H1 (cell line): ENCODE results near the gene BRSK2. TPM values are rescaled to one million over a fixed set of nuclear protein-coding genes. Genes with fewer than 3 reads are reported as not detected.

Experiments used
- CTCF ChIA-PET: fragments of 300-600 bp; sonication (Branson Sonifier 250); formaldehyde crosslinking; loops from one replicate; lab custom pipeline; 2021; ENCODE audit not compliant: partially characterized antibody; lab: Charles Lee
- POLR2A ChIA-PET: fragments of 300-600 bp; sonication (Branson Sonifier 250); formaldehyde crosslinking; loops from one replicate; lab custom pipeline; 2021; ENCODE audit warnings: inconsistent platforms; ENCODE audit not compliant: partially characterized antibody; lab: Charles Lee
- DNase-seq, 2 experiments: peaks; one replicate each; pipeline versions ENCODE4 v3.0.0 to v3.0.0-alpha.2; 2010 to 2022; ENCODE audit warnings: low spot score in 2 of 2, low read depth in 1 of 2, mixed read lengths in 1 of 2
- FAIRE-seq: peaks from 2 replicates; lab custom pipeline; 2011; peaks lifted over from hg19 to GRCh38; lab: Jason Lieb, UNC
- H2AFZ ChIP-seq: 2 replicates; pipeline ENCODE4 v1.8.1; 2012; ENCODE audit warnings: low read length, inconsistent platforms
- H2AK5ac ChIP-seq: 2 replicates; pipeline ENCODE4 v1.6.1; 2013; ENCODE audit warnings: low read depth, low read length
- H2BK120ac ChIP-seq: replicated peaks from 2 replicates; pipeline ENCODE3; 2013; ENCODE audit warnings: low read depth, low read length, inconsistent platforms
- H2BK12ac ChIP-seq: 2 replicates; pipeline ENCODE4 v1.6.1; 2013; ENCODE audit warnings: low read depth, low read length
- H2BK15ac ChIP-seq: 2 replicates; pipeline ENCODE4 v1.6.1; 2013; ENCODE audit warnings: low read length
- H2BK20ac ChIP-seq: 2 replicates; pipeline ENCODE4 v1.6.1; 2013; ENCODE audit warnings: low read length
- H2BK5ac ChIP-seq: 2 replicates; pipeline ENCODE4 v1.6.1; 2013; ENCODE audit warnings: low read depth, low read length
- H3K14ac ChIP-seq: 2 replicates; pipeline ENCODE4 v1.6.1; 2013; ENCODE audit warnings: inconsistent platforms; ENCODE audit not compliant: insufficient read length
- H3K18ac ChIP-seq: 2 replicates; pipeline ENCODE4 v1.6.1; 2013; ENCODE audit warnings: low read length; ENCODE audit errors: extremely low read depth
- H3K23ac ChIP-seq: 2 replicates; pipeline ENCODE4 v1.6.1; 2013; ENCODE audit warnings: inconsistent platforms; ENCODE audit not compliant: insufficient read length
- H3K23me2 ChIP-seq: 2 replicates; pipeline ENCODE4 v1.6.1; 2013; ENCODE audit warnings: low read depth, low read length
- H3K27ac ChIP-seq: 2 replicates; pipeline ENCODE4 v1.6.1; 2011; ENCODE audit warnings: low read depth, low read length, inconsistent platforms
- H3K27me3 ChIP-seq, 4 experiments: replicated peaks in 1 of 4; 1 replicate in 1 of 4; 2 replicates in 3 of 4; pipeline versions ENCODE4 v1.6.1 to v1.8.1; 2011 to 2013; ENCODE audit warnings: low read length in 3 of 4, mild to moderate bottlenecking in 3 of 4, inconsistent platforms in 2 of 4, mixed read lengths in 2 of 4, moderate library complexity in 1 of 4; ENCODE audit not compliant: control insufficient read depth in 3 of 4, insufficient read depth in 3 of 4; ENCODE audit errors: extremely low read depth in 1 of 4
- H3K36me3 ChIP-seq, 4 experiments: 2 replicates each; pipeline versions ENCODE4 v1.6.1 to v1.8.1; 2011 to 2013; ENCODE audit warnings: mild to moderate bottlenecking in 4 of 4, low read length in 3 of 4, moderate library complexity in 2 of 4, control low read depth in 1 of 4, inconsistent platforms in 1 of 4; ENCODE audit not compliant: insufficient read depth in 4 of 4, control insufficient read depth in 2 of 4
- H3K4ac ChIP-seq: replicated peaks from 2 replicates; pipeline ENCODE3; 2013; ENCODE audit warnings: low read length, low read depth, mixed read lengths, inconsistent platforms; ENCODE audit not compliant: insufficient read length
- H3K4me1 ChIP-seq, 4 experiments: replicated peaks in 1 of 4; 1 replicate in 1 of 4; 2 replicates in 3 of 4; pipeline versions ENCODE4 v1.6.1 to v1.8.1; 2011 to 2013; ENCODE audit warnings: low read length in 3 of 4, inconsistent platforms in 2 of 4, mixed read lengths in 1 of 4; ENCODE audit not compliant: insufficient read depth in 4 of 4, control insufficient read depth in 3 of 4
- H3K4me2 ChIP-seq, 2 experiments: 2 replicates each; pipeline versions ENCODE4 v1.6.1 to v1.8.1; 2011 to 2013; ENCODE audit warnings: low read depth in 2 of 2, low read length in 2 of 2, control low read depth in 1 of 2, inconsistent platforms in 1 of 2, mild to moderate bottlenecking in 1 of 2; ENCODE audit not compliant: insufficient read depth in 1 of 2
- H3K4me3 ChIP-seq, 4 experiments: fragments of 200-600, 300-600 bp in 1 of 4; sonication (generic), shearing (Covaris generic), sonication (Bioruptor Twin) in 1 of 4; 2 replicates each; pipeline versions ENCODE4 v1.5.1 to v1.8.1; 2011 to 2016; ENCODE audit warnings: low read length in 4 of 4, low read depth in 3 of 4, control low read depth in 2 of 4, inconsistent platforms in 2 of 4, mild to moderate bottlenecking in 2 of 4, mixed read lengths in 1 of 4, moderate library complexity in 1 of 4; ENCODE audit not compliant: insufficient read depth in 2 of 4; ENCODE audit errors: extremely low read depth in 1 of 4
- H3K56ac ChIP-seq: replicated peaks from 2 replicates; pipeline ENCODE3; 2013; ENCODE audit warnings: low read depth, mild to moderate bottlenecking, mixed read lengths, low read length, inconsistent platforms; ENCODE audit not compliant: insufficient read length
- H3K79me1 ChIP-seq: 2 replicates; pipeline ENCODE4 v1.6.1; 2013; ENCODE audit warnings: low read depth, low read length, control low read depth
- H3K79me2 ChIP-seq, 2 experiments: 2 replicates each; pipeline versions ENCODE4 v1.6.1 to v1.8.1; 2012 to 2013; ENCODE audit warnings: low read length in 2 of 2, mild to moderate bottlenecking in 2 of 2, inconsistent platforms in 1 of 2; ENCODE audit not compliant: insufficient read depth in 2 of 2, control insufficient read depth in 1 of 2
- H3K9ac ChIP-seq, 4 experiments: replicated peaks in 1 of 4; 1 replicate in 1 of 4; 2 replicates in 3 of 4; pipeline versions ENCODE4 v1.6.1 to v1.8.1; 2011 to 2013; ENCODE audit warnings: low read depth in 3 of 4, low read length in 3 of 4, control low read depth in 2 of 4, mild to moderate bottlenecking in 2 of 4, moderate library complexity in 2 of 4, inconsistent platforms in 1 of 4; ENCODE audit errors: extremely low read depth in 1 of 4
- H3K9me3 ChIP-seq, 2 experiments: 2 replicates each; pipeline versions ENCODE4 v1.6.1 to v1.8.1; 2012 to 2013; ENCODE audit warnings: mild to moderate bottlenecking in 2 of 2, moderate library complexity in 2 of 2, control low read depth in 1 of 2, inconsistent platforms in 1 of 2, low read depth in 1 of 2, low read length in 1 of 2, mixed read lengths in 1 of 2; ENCODE audit not compliant: insufficient read depth in 2 of 2
- H4K20me1 ChIP-seq, 2 experiments: replicated peaks in 1 of 2; 2 replicates each; pipeline versions ENCODE3 to v1.8.1; 2011 to 2013; ENCODE audit warnings: inconsistent platforms in 2 of 2, low read length in 2 of 2, mild to moderate bottlenecking in 1 of 2; ENCODE audit not compliant: insufficient read depth in 2 of 2, control insufficient read depth in 1 of 2
- H4K5ac ChIP-seq: 2 replicates; pipeline ENCODE4 v1.6.1; 2013; ENCODE audit warnings: low read length, low read depth, mixed read lengths, inconsistent platforms; ENCODE audit not compliant: insufficient read length
- H4K8ac ChIP-seq: 2 replicates; pipeline ENCODE4 v1.8.0; 2013; ENCODE audit warnings: mild to moderate bottlenecking, moderate library complexity, low read length, inconsistent platforms; ENCODE audit not compliant: insufficient read depth; ENCODE audit errors: extremely low read depth
- H4K91ac ChIP-seq: replicated peaks from 2 replicates; pipeline ENCODE3; 2013; ENCODE audit warnings: low read length, mixed read lengths, inconsistent platforms; ENCODE audit not compliant: insufficient read length
- RFX5 ChIP-seq: IDR thresholded peaks from 2 replicates; pipeline ENCODE4 v1.6.1; 2011; ENCODE audit warnings: low read depth, low read length, improper control_type of control experiment, borderline replicate concordance
- WGBS, 2 experiments: shearing (Covaris generic) in 1 of 2; methylation state at CpG; one replicate each; pipeline versions ENCODE4 v1.1.6 to v1.1.7; 2013 to 2015; ENCODE audit warnings: low lambda C conversion rate in 2 of 2, mixed read lengths in 2 of 2, inconsistent platforms in 1 of 2, low coverage in 1 of 2, missing lambda C conversion rate in 1 of 2; ENCODE audit not compliant: insufficient replicate concordance in 2 of 2, insufficient coverage in 1 of 2, insufficient read length in 1 of 2; ENCODE audit errors: extremely low coverage in 1 of 2, missing lambda C conversion rate in 1 of 2; 5-methylcytosine and 5-hydroxymethylcytosine counted together
- polyA plus RNA-seq, 7 experiments: library from polyadenylated mRNA; depleted of rRNA in 3 of 7; stranded (reverse) in 5 of 7; unstranded in 2 of 7; fragments of >200 nt in 5 of 7; fragments of 200-250 nt in 2 of 7; gene quantifications; 1 replicate in 5 of 7; 2 replicates in 1 of 7; 4 replicates in 1 of 7; pipeline versions ENCODE4 v1.2.1 to v1.2.3, GENCODE V29; 2011 to 2013; ENCODE audit warnings: missing spikeins in 2 of 7, mixed read lengths in 2 of 7
- total RNA-seq: library from RNA; stranded (reverse); fragmentation: NEBNext Ultra II Directional; extraction: Animal tissue kit (Norgen Biotek cat#: 25700); gene quantifications from 2 replicates; pipeline ENCODE4 v1.2.1, GENCODE V29; 2021

BRSK2 gene
- total and polyA plus RNA-seq, 2 of the 8 experiments (the other 6 are each of a cell fraction or from before 2014, with no cell fraction given) = 17.3 to 27.1 TPM

DNA sequence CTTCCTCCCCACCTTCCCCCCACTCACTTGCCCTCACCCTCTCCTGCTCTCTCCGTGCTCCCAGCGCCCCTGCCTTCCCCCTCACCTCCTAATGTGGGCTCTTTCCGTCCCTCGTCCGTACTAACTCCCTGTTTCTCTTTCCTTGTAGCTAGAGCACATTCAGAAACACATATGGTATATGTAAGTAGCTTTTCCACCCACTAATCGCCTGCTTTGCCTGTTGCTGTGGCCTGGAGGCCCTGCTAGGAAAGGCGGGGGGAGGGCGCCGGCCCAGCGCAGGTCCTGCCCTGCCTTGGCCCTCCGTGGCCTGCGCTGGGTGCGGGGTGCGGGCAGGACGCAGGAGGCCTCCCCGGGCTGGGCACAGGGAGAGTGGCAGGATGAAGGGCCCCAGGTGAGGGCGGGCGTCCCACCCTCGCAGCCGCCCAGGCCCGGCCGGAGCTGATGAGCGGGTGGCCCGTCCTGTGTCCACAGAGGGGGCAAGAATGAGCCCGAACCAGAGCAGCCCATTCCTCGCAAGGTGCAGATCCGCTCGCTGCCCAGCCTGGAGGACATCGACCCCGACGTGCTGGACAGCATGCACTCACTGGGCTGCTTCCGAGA lies 55.2 kb downstream of the BRSK2 start:
- no peak overlapping the region for H3K9ac ChIP-seq
- no peak overlapping the region for H2BK120ac ChIP-seq
- no peak overlapping the region for H3K14ac ChIP-seq
- H3K27me3 ChIP-seq = no peaks in the 10 kb centered on the region
- H3K4ac ChIP-seq = no peak overlapping the region
- H2BK12ac ChIP-seq = no peak overlapping the region
- no peak overlapping the region for H2AFZ ChIP-seq
- no peak overlapping the region for H4K91ac ChIP-seq
- H3K4me1 ChIP-seq = peaks cover 0 to 3% (median 0%) of the 10 kb centered on the region in 4 experiments; a peak in 2 of 7 replicates
- WGBS, 2 experiments = 93% methylated on average over 32 of the region's 32 CpGs; no CpG with 5 or more reads in 1 of the 2 experiments
- H3K27ac ChIP-seq = no peak overlapping the region
- no peak overlapping the region for H4K8ac ChIP-seq
- H3K36me3 ChIP-seq = peaks cover 0 to 30% (median 2%) of the 10 kb centered on the region in 4 experiments; a peak in 4 of 8 replicates
- no peak overlapping the region for H3K4me2 ChIP-seq
- H3K9me3 ChIP-seq = no peaks in the 10 kb centered on the region
- H3K23ac ChIP-seq = no peak overlapping the region
- no peak overlapping the region for H3K18ac ChIP-seq
- DNase-seq (no peak), FAIRE-seq (no peak)
- no peaks in the 10 kb centered on the region for H3K79me1 ChIP-seq
- no peaks in the 10 kb centered on the region for H3K79me2 ChIP-seq
- POLR2A ChIA-PET = no interaction called here
- no peaks in the 10 kb centered on the region for H3K23me2 ChIP-seq
- H4K5ac ChIP-seq = no peak overlapping the region
- CTCF ChIA-PET = interaction anchor here (1.4 kb wide), 1 partner anchor 8 kb away, joined by 3 read pairs; no protein-coding TSS in a partner anchor
- no peak overlapping the region for H2BK5ac ChIP-seq
- no peak overlapping the region for H3K56ac ChIP-seq
- H3K4me3 ChIP-seq = no peak overlapping the region
- H2AK5ac ChIP-seq = no peak overlapping the region
- H2BK15ac ChIP-seq = no peak overlapping the region
- no peak overlapping the region for H2BK20ac ChIP-seq
- H4K20me1 ChIP-seq = peaks cover 0 to 6% of the 10 kb centered on the region in 2 experiments
- TF ChIP-seq RFX5 = no peak
